Measurements from ENCODE around the gene GFRA1.

GFRA1 gene

DNA sequence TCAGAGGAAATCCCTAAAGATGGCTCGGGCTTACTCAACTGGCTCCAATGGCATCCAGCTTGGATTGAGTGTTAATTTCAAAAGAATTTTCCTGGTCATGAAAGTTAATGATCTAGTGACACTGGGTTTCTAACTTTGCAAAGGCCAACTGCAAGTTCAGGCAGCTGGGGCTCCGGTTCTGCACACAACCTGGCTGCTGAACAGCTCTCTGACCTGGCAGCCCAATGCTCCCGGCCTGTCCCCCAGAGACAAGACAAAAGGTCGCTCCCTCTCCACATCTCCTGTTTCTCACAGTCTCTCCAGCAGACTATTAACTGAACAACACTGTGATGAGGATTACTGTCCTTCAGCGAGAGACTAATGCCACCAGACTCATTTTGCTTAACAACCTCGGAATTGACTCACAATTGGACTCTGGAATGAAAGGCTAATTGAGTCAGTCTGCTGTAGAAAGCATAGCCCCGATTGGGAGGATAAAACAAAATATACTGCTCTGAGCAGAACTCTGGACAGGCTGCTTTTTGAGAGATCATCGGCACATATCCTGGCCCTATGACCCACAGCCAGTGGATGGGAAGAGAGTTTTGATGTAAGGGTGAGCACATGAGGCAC, 174.5 kb downstream of the GFRA1 start:
- no peak for DNase-seq

DNA sequence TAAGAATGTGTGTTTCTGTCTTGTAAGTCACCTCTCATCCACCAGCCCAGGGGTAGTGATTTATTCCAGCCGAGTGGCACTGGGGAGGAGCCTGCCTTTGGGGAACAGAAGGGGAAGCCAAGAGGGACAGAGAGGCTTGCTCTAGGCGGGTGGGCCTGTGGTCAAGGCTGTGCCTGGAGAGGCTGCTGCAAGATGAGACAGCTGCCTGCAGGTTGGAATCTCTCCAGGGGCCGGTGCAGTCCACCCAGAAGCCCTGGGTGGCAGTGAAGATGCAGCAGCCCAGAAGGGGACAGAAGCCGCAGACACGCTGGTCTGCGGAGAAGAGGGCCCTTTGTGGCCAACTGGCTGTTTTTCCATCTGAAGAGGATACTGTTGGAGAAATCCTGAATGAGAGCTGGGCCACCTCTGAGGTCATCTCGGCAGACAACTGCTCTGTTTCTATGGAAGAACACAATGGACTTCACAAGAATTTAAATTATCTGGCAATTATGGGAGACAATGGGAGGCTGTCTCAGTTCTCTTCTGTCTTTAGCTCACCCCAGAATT, 175.7 kb downstream of the GFRA1 start:
- no peak for DNase-seq

DNA sequence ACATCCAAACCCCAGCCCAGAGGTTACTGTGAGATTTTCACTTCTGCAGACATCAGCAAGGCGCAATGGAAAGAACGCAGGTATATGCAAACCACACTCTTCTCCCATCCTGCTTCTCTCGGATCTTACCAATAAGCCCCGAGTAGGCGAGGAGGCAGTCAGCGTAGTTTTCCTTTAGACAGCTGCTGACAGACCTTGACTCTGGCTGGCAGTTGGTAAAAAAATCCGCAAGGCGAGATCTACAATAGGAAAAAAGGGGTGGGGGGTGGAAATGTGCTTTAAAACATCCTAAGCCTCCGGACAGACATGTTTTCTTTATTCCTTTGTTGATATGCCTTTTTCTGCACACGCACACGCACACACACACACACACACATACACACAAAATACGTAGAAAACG, 176.5 kb downstream of the GFRA1 start:
- no peak for DNase-seq

DNA sequence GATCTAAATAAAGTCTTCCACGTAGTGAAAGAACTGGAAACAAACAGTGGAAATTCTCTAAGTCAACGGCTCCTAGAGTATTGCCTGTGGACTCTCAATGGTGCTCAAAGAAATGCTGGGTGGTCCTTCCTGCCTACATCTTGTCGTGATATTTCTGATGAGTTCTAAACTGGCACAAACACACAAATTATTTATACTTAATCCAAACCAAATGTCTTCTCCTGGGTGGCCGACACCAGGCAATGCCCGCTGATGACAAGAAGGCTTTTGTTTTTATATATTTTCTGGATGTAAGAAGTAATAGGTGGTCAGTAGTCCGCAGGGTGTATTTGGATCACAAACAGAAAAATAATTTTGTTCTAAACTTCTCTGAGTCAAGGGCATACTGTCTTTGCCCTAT, 178.7 kb downstream of the GFRA1 start:
- DNase-seq: no peak

- DNase-seq: no peak
These were observed 180.0 kb downstream of the GFRA1 start for GRCh38 chr10:116093031-116093430.

GRCh38 chr10:116088985-116089384, 184.0 kb downstream of the GFRA1 start:
- DNase-seq: no peak

- no peak for DNase-seq
These were observed 187.7 kb downstream of the GFRA1 start for GRCh38 chr10:116085323-116085722.

DNA sequence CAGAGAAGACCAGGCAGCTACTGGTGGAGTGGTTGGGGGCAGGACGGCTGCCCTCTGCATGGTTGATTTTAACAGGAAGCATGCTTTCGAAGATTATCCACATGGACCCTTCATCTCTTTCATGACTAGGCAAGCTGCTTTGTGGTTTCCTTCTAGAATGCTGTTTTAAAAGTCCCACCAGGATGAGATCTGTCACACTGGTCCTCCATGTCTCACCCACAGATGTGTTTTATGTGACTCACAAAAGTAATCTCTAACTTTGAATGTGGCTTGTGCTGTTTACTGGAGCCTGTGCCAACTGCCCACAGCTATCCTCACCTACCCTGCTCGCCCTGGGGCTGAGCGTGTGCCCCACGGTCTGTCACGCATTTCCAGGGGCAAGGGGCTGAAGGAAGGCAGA, 188.8 kb downstream of the GFRA1 start:
- no peak for DNase-seq

DNA sequence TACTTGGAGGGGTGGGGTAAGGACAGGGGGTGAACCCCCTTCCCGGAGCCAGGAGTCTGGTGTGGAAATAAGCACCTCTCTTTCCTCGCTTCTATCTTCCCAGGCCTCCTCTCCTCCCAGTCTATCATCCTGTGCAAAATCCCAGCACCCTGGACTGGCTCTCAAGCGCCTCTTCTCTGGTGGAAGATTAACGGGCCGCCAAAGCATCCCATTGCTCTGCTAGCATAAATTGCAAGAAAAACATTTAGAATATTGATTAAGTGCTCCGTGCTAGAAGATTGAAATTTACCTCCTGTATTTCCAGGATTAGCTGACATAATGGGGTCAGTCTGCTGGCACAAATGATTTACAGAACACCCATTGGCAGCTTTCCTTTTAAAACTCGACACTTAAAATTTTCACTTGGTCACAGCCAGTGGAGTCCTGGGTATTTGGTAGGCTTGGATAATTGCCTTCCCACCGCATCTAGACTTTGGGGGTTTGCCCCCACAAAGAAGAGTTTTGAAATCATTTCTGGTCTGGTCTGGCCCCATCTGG, 189.7 kb downstream of the GFRA1 start:
- DNase-seq: no peak

DNA sequence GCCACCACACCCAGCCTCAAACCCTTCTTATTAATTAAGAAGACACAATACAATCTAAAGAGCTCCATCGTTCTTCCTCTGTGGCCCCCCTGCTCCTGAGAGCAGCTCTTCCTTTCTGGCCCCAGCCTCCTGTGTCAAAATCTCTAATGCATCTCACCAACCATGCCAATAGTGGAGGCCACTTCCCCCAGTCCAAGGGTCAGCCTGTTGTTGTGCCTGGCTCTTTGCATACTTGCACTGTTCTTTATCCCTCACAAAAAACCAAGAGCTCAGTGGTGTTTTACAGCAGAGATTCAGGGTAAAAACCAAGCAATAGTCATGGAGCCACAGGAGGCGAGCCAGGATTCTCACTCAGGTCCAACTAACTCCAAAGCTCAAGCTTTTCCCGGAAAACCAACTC, 190.2 kb downstream of the GFRA1 start:
- no peak for DNase-seq

DNA sequence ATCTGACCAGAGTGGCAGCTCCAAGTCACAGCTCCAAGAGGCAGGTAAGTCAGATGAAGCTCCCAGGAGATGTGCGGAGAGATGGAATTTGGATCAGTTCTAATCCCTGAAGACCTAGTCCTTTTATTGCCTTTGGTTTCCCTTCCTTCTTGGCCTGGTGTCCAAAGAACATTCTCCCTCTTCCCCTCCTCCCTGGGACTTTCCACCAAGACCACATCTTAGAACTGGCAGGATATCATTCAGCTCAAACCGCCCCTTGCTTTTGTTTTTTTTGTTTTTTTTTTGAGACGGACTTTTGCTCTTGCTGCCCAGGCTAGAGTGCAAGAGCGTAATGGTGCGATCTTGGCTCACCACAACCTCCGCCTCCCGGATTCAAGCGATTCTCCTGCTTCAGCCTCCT, 190.8 kb downstream of the GFRA1 start:
- no peak for DNase-seq

DNA sequence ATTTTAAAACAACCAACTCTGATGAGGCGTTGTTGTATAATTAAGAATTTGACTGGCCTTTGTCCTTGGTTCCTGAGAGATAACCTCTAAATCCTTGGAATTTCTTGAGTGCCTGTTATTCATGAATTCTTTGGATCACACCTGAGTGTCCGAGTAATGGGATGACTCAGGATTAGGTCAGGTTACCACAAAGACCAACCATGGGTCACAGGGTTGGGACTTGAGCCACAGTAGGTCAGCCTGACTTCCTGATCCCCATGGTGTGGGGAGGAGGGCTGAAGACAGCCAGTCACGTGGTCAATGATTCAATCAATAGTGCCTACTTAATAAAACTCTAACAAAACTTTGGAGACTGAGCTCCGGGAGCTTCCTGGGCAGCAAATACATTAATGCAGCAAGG, 192.5 kb downstream of the GFRA1 start:
- no peak for DNase-seq

DNA sequence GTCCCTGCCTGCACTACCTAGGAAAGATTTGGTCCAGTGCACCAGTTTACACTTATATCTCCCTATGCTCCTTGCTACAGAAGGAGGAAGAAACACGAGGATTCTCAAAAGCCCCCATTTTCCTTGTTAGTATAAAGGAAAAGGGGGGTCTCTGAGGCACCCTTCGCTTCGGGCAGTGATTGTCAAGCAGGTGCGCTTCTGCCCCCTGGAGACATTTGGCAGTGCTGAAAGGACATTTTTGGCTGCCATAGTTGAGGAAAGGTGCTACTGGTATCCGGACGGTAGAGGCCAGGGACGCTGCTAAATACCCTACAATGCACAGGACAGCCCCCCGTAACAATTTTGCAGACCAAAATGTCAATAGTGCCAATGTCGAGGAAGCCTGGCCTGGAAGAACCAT, 193.7 kb downstream of the GFRA1 start:
- no peak for DNase-seq

DNA sequence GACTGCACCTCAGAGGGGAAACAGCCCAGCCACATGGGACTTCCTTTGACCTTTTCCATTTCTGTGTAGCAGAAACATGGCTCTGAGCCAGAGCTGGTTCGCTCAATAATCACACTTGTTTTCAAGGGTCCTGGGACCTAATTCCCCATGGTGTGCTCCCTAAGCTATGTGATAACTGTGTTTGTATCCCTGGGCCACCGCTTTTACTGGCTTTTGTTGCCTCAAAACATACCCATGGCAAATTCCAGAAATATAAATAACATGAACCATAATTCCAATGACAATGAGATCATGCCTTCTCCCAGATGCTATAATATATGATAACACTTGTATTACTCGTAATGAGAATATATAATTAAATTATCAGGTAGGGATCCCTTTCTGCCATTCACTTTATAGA, 196.4 kb downstream of the GFRA1 start:
- no peak for DNase-seq

GRCh38 chr10:116073510-116073909, 199.5 kb downstream of the GFRA1 start:
- no peak for DNase-seq

DNA sequence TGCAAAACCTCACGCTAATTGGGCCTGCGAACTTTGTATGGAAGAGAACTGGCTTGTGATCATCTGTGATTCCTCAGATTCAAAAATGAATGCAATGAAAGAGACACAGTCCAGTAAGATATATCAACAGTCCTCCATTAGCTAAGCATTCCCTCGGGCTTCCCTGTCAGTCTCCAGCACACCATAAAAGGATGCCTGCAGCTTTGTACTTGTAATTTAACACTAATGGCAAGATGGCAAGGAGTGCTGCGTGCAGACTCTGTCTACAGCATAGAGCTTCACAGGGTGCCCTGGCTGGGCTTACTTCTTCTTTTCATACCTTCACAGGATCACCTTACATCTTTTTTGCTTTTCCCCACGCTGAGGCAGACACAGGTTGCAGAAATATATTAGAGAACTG, 200.0 kb downstream of the GFRA1 start:
- no peak for DNase-seq

GRCh38 chr10:116071453-116072148, 201.4 kb downstream of the GFRA1 start:
- no peak for DNase-seq

DNA sequence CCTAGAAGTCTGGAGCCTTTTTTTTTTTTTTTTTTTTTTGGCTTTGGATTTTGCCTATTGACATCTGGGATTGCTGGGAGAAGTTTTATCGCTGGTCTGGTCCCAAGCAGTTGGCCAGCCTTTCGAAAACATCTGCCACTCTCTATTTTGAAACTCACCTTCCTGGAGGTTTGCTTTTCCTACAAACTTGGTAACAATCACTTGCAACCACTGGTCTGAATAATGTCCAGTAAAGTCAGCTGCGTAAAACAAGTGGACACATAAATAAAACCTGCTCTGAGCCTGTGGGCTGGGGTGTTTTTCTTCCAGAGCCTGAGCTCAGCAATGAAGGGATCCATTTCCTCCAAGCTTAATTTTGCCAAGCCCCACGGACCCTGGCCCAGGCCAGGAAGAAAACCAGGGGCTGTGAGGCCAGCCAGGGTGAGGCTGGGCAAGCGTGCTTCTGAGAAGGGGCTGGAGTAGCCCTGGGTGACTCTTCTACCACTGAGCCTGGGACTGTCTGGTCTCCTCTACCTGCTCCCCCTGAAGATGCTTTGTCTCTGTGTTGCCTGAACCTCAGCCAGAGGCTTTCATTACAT, 202.2 kb downstream of the GFRA1 start:
- DNase-seq: no peak

GRCh38 chr10:116069856-116070255, 203.2 kb downstream of the GFRA1 start:
- DNase-seq: no peak

DNA sequence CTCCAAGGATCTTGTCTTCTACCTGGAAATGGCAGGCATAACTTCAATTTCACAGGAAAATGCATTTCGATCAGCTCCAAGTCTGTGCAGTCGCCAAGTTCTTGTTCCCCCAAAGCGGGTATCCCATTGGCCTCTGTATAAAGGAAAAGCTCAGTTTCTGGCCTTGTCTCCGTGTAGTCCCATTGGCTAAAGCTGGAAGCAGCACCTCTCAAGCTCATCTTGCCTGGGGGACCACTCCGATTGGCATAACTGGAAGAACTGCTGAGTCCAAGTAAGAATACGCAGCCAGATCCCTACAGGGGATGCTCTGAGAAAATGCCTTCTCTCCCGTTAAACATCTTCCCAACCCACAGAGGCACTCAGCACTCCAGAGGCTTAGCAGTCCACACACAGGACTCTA, 205.2 kb downstream of the GFRA1 start:
- DNase-seq: no peak

GRCh38 chr10:116063107-116063506, 209.9 kb downstream of the GFRA1 start:
- no peak for DNase-seq

DNA sequence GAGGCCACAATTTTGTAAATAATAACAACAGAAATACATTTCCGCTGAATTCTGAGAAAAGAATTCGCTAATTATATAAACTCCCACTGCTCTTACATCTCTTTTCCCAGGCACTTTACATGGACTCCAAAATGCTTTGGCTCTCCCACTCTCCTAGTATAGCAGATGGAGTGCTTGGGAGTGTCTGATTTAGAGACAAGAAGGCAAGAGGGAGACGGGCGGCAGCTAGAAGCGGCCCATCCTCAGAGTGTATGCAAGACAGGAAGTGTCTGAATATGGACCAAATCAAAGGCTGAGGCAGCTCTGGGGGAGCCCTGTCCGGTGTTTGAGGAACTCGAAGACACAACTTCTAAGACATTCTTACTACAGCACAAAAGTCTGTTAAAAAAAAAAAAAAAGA, 212.1 kb downstream of the GFRA1 start:
- DNase-seq: no peak

- DNase-seq: no peak
These were observed 213.7 kb downstream of the GFRA1 start for GRCh38 chr10:116059320-116059719.

Data from GOT3 (cell line).